OCI-LY7 (cell line): ENCODE measurements around the gene GGCT. TPM values are rescaled to one million over a fixed set of nuclear protein-coding genes. Genes with fewer than 3 reads are reported as not detected.

ENCODE experiments used
- BruUV-seq: library from RNA; stranded (reverse); fragments of 400-500 nt; replicated peaks from 2 replicates; lab custom pipeline; 2021; lab: Mats Ljungman, UMichigan
- CTCF ChIA-PET: fragments of 300-600 bp; sonication (Branson Sonifier 250); formaldehyde crosslinking; loops from one replicate; lab custom pipeline; 2022; ENCODE audit warnings: antibody characterized with exemption; ENCODE audit not compliant: unreplicated experiment; lab: Charles Lee
- POLR2A ChIA-PET: fragments of 300-600 bp; sonication (Branson Sonifier 250); formaldehyde crosslinking; loops from one replicate; lab custom pipeline; 2022; ENCODE audit warnings: antibody characterized with exemption; lab: Charles Lee
- DNase-seq: peaks from one replicate; pipeline ENCODE4 v3.0.0-alpha.2; 2015; ENCODE audit warnings: low spot score
- H2AFZ ChIP-seq: fragments of 200-600 bp; sonication (generic), shearing (Covaris generic); 2 replicates; pipeline ENCODE4 v1.6.1; 2014; ENCODE audit warnings: mild to moderate bottlenecking, antibody characterized with exemption, low read length, moderate library complexity
- H3K27ac ChIP-seq: fragments of 200-600 bp; sonication (generic); 2 replicates; pipeline ENCODE4 v1.5.1; 2014; ENCODE audit warnings: mixed run types, low read depth, mild to moderate bottlenecking, moderate library complexity, low read length, inconsistent platforms; ENCODE audit not compliant: poor library complexity, severe bottlenecking
- H3K36me3 ChIP-seq: fragments of 200-600 bp; sonication (generic); 2 replicates; pipeline ENCODE4 v1.6.1; 2014; ENCODE audit warnings: mild to moderate bottlenecking, antibody characterized with exemption, low read length, moderate library complexity, mixed read lengths; ENCODE audit not compliant: insufficient read depth
- H3K4me1 ChIP-seq: fragments of 200-600 bp; sonication (generic); 2 replicates; pipeline ENCODE4 v1.5.1; 2014; ENCODE audit warnings: mild to moderate bottlenecking, low read length; ENCODE audit not compliant: insufficient read depth, poor library complexity, severe bottlenecking
- H3K4me2 ChIP-seq: fragments of 200-600 bp; sonication (generic); 2 replicates; pipeline ENCODE4 v1.6.1; 2014; ENCODE audit warnings: mild to moderate bottlenecking, low read length
- H3K4me3 ChIP-seq: fragments of 200-600 bp; sonication (generic); 2 replicates; pipeline ENCODE4 v1.5.1; 2014; ENCODE audit warnings: mild to moderate bottlenecking, low read depth, low read length; ENCODE audit not compliant: poor library complexity, severe bottlenecking
- H3K79me2 ChIP-seq: fragments of 200-600 bp; sonication (generic); 2 replicates; pipeline ENCODE4 v1.6.1; 2016; ENCODE audit warnings: low read depth, mild to moderate bottlenecking, low read length, moderate library complexity, mixed read lengths; ENCODE audit not compliant: insufficient read depth
- H3K9me2 ChIP-seq: fragments of 200-600 bp; sonication (generic); 2 replicates; pipeline ENCODE4 v1.6.1; 2016; ENCODE audit warnings: mild to moderate bottlenecking, low read length, mixed read lengths; ENCODE audit not compliant: insufficient read depth
- H3K9me3 ChIP-seq: fragments of 200-600 bp; sonication (generic); 2 replicates; pipeline ENCODE4 v1.6.1; 2014; ENCODE audit warnings: mild to moderate bottlenecking, mixed run types, low read length, mixed read lengths
- H4K20me1 ChIP-seq: fragments of 200-600 bp; sonication (generic); 2 replicates; pipeline ENCODE4 v1.6.1; 2014; ENCODE audit warnings: mild to moderate bottlenecking, antibody characterized with exemption, low read length, moderate library complexity, mixed read lengths; ENCODE audit not compliant: insufficient read depth
- EZH2phosphoT487 ChIP-seq: fragments of 200-600 bp; sonication (generic); IDR thresholded peaks from 2 replicates; pipeline ENCODE4 v1.6.1; 2018; ENCODE audit warnings: low read depth, borderline replicate concordance, mild to moderate bottlenecking, mixed run types, antibody characterized with exemption, low read length, moderate library complexity, mixed read lengths
- intact Hi-C: fragments of 100-400 bp; cut with micrococcal nuclease; formaldehyde crosslinking; loops from one replicate; pipeline ENCODE4 v1.10.0; 2022; ENCODE audit not compliant: unreplicated experiment
- total RNA-seq, 2 experiments: library from RNA; depleted of rRNA in 1 of 2; stranded (reverse); fragments of >200 nt in 1 of 2; shearing (Covaris generic) in 1 of 2; gene quantifications; 2 replicates each; pipeline ENCODE4 v1.2.3, GENCODE V29; 2014 to 2022
- TF ChIP-seq, protein P1 (sequence below): fragments of 200-600 bp; sonication (generic); conservative IDR thresholded peaks from 2 replicates; pipeline ENCODE4 v1.5.1; 2014; ENCODE audit warnings: mild to moderate bottlenecking, antibody characterized with exemption, low read length, moderate library complexity, mixed read lengths

The GGCT gene
- total RNA-seq, 2 experiments from 2014 or later: 70.3 to 81.3 TPM

DNA sequence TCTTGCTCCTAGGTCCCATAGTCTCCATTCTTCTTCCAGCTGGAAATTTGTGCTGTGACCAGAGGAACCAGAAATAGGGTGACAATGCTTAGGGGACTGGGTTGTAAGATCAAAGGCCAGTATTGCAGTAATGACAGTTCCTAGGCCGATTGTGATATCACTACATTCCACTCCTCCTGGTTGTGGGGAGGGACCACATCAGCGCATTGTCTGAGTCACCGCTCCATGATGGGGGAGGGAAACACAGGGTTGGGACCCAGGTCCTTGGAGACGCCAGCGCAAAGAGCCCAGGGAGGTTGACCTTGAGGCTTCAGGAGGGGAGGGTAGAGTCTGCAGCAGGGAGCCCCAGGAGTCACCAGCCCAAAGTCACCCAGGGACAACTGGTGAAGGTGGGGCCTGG is 20.8 kb upstream of the GGCT start:
- no peak for DNase-seq
- H3K36me3 ChIP-seq: no peaks in the 10 kb centered on the region
- H3K4me2 ChIP-seq: no peak overlapping the region
- CTCF ChIA-PET: no interaction called here
- no peak overlapping the region for H2AFZ ChIP-seq
- H4K20me1 ChIP-seq: no peaks in the 10 kb centered on the region
- peaks cover 12% of the 10 kb centered on the region for H3K4me1 ChIP-seq
- no peaks in the 10 kb centered on the region for H3K79me2 ChIP-seq
- TF ChIP-seq, protein P1, sequence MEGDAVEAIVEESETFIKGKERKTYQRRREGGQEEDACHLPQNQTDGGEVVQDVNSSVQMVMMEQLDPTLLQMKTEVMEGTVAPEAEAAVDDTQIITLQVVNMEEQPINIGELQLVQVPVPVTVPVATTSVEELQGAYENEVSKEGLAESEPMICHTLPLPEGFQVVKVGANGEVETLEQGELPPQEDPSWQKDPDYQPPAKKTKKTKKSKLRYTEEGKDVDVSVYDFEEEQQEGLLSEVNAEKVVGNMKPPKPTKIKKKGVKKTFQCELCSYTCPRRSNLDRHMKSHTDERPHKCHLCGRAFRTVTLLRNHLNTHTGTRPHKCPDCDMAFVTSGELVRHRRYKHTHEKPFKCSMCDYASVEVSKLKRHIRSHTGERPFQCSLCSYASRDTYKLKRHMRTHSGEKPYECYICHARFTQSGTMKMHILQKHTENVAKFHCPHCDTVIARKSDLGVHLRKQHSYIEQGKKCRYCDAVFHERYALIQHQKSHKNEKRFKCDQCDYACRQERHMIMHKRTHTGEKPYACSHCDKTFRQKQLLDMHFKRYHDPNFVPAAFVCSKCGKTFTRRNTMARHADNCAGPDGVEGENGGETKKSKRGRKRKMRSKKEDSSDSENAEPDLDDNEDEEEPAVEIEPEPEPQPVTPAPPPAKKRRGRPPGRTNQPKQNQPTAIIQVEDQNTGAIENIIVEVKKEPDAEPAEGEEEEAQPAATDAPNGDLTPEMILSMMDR: no peak
- TF ChIP-seq EZH2phosphoT487: no peak
- no peaks in the 10 kb centered on the region for H3K9me2 ChIP-seq
- no TSS peak for BruUV-seq
- H3K9me3 ChIP-seq: no peaks in the 10 kb centered on the region
- no peak overlapping the region for H3K27ac ChIP-seq
- no peak overlapping the region for H3K4me3 ChIP-seq
- POLR2A ChIA-PET: no interaction called here
- intact Hi-C loops: no loop called here

DNA sequence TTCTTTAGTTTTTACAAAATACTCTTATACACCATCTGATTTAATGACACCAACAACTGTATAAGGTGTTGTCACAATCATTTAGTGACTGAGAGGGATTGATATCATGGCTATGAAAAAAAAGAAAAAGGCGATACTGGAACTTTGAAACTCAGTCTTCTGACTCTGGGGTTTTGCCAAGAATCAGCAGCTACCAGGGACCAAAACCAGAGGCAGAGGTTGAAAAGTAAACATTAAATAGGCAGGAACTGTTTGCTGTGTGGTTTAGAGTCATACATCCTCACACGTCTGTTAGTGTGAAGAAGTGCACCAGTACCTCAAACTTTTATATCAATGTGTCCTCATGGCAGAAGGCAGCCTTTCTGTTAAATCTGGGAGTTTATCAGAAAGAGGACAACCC is 19.9 kb upstream of the GGCT start:
- no peak overlapping the region for H2AFZ ChIP-seq
- TF ChIP-seq, protein P1: no peak
- TF ChIP-seq EZH2phosphoT487: no peak
- no peak overlapping the region for H3K4me2 ChIP-seq
- CTCF ChIA-PET: no interaction called here
- no peaks in the 10 kb centered on the region for H4K20me1 ChIP-seq
- no peaks in the 10 kb centered on the region for H3K79me2 ChIP-seq
- intact Hi-C loops: no loop called here
- DNase-seq: no peak
- POLR2A ChIA-PET: no interaction called here
- no TSS peak for BruUV-seq
- no peaks in the 10 kb centered on the region for H3K36me3 ChIP-seq
- H3K4me3 ChIP-seq: no peak overlapping the region
- no peaks in the 10 kb centered on the region for H3K9me2 ChIP-seq
- peaks cover 20% of the 10 kb centered on the region for H3K4me1 ChIP-seq
- no peak overlapping the region for H3K27ac ChIP-seq
- H3K9me3 ChIP-seq: no peaks in the 10 kb centered on the region

DNA sequence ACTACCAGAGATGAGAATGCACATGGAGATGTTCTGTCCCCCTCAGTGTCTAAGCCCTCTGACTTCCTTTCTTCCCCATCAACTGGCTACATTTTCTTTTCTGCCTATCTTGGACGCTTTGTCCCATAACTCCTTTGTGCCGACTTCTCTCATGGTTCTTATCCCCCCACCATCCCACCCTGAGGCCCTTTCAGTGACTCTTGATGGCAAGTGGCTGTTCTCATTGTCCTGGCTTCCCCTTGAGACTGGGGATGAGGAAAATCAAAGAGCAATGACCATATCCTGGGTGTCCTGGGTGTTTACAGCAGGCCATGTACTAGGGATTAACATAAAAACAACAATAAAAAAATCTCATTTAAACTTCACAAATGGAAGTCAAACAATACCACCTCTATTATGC is 18.8 kb upstream of the GGCT start:
- Histone ChIP-seq H3K4me2 (no peak overlapping the region), H3K9me3 (no peaks in the 10 kb centered on the region), H3K4me1 (peaks cover 20% of the 10 kb centered on the region), H3K36me3 (no peaks in the 10 kb centered on the region), H3K4me3 (no peak overlapping the region), H3K9me2 (no peaks in the 10 kb centered on the region), H2AFZ (no peak overlapping the region), H4K20me1 (no peaks in the 10 kb centered on the region), H3K79me2 (no peaks in the 10 kb centered on the region), H3K27ac (no peak overlapping the region)
- no TSS peak for BruUV-seq
- ChIA-PET CTCF (no interaction called here), POLR2A (no interaction called here)
- no peak for DNase-seq
- TF ChIP-seq, protein P1: no peak
- TF ChIP-seq EZH2phosphoT487: no peak
- intact Hi-C loops: no loop called here
